Liver (tissue), 2 donors: Measurements from ENCODE around the gene IDI2.

ENCODE experiments used
- RAD21 ChIP-seq, 2 donors: IDR thresholded peaks; 2 replicates each; pipeline ENCODE4 v1.6.1; 2016; ENCODE audit warnings: antibody characterized with exemption in 2 of 2, mild to moderate bottlenecking in 2 of 2
- TAF1 ChIP-seq: conservative IDR thresholded peaks from 2 replicates; pipeline ENCODE4 v1.6.1; 2016; ENCODE audit warnings: antibody characterized with exemption, mild to moderate bottlenecking
- YY1 ChIP-seq: IDR thresholded peaks from 2 replicates; pipeline ENCODE4 v1.6.1; 2016; ENCODE audit warnings: antibody characterized with exemption, mild to moderate bottlenecking
- TF ChIP-seq, protein P1 (sequence below): IDR thresholded peaks from 2 replicates; pipeline ENCODE4 v1.6.1; 2016; ENCODE audit warnings: antibody characterized with exemption
- donor health status: healthy.

DNA sequence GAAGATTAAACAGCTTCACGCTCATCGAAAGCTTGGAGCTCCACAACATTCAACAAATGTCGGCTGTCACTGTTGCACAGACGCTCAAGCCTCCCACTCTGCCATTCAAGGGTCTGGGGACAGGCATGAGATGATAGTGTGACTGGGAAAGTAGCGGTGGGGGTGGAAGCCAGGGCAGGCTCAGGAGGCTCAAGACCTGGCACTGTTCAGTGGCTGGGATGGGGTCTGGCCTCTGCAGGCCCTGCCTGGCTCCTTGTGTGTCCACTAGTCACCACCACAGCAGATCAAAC is 50.9 kb downstream of the IDI2 start:
- TF ChIP-seq YY1 = no peak
- TF ChIP-seq, protein P1, sequence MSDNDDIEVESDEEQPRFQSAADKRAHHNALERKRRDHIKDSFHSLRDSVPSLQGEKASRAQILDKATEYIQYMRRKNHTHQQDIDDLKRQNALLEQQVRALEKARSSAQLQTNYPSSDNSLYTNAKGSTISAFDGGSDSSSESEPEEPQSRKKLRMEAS = no peak
- TF ChIP-seq TAF1 = no peak
- no peak for TF ChIP-seq RAD21 (IDR thresholded peaks at IDR 0.05)
